ENCODE results near the gene WSCD1.

The WSCD1 gene

GRCh38 chr17:6092903-6093468, 22.8 kb downstream of the WSCD1 start:
- no peak for DNase-seq (ENCODE audit: low spot score)
- TF ChIP-seq CTCF (IDR thresholded peaks at IDR 0.05; ENCODE audit: extremely low read depth, missing control alignments) = no peak

GRCh38 chr17:6094453-6094852, 24.3 kb downstream of the WSCD1 start:
- no peak for DNase-seq (ENCODE audit: low spot score)
- no peak for TF ChIP-seq CTCF (IDR thresholded peaks at IDR 0.05; ENCODE audit: extremely low read depth, missing control alignments)

DNA sequence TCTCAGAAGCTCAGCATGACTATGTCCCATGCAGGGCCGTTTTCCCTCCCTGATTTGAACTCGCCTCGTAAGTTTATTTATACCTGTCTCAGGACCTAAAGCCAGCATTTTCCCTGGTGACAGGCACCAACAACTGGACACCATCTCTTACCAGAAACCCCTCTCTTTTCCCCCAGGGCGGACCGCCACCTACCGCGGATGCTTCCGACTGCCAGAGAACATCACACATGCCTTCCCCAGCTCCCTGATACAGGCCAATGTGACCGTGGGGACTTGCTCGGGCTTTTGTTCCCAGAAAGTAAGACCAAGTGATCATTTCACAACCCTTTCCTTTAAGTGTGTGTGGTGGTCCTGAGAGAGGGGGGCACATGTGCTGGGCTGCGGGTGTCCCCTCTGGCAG, 24.7 kb downstream of the WSCD1 start:
- TF ChIP-seq CTCF (IDR thresholded peaks at IDR 0.05; ENCODE audit: extremely low read depth, missing control alignments) = no peak
- DNase-seq (ENCODE audit: low spot score) = no peak

GRCh38 chr17:6095501-6095900, 25.3 kb downstream of the WSCD1 start:
- no peak for DNase-seq (ENCODE audit: low spot score)
- no peak for TF ChIP-seq CTCF (IDR thresholded peaks at IDR 0.05; ENCODE audit: extremely low read depth, missing control alignments)

DNA sequence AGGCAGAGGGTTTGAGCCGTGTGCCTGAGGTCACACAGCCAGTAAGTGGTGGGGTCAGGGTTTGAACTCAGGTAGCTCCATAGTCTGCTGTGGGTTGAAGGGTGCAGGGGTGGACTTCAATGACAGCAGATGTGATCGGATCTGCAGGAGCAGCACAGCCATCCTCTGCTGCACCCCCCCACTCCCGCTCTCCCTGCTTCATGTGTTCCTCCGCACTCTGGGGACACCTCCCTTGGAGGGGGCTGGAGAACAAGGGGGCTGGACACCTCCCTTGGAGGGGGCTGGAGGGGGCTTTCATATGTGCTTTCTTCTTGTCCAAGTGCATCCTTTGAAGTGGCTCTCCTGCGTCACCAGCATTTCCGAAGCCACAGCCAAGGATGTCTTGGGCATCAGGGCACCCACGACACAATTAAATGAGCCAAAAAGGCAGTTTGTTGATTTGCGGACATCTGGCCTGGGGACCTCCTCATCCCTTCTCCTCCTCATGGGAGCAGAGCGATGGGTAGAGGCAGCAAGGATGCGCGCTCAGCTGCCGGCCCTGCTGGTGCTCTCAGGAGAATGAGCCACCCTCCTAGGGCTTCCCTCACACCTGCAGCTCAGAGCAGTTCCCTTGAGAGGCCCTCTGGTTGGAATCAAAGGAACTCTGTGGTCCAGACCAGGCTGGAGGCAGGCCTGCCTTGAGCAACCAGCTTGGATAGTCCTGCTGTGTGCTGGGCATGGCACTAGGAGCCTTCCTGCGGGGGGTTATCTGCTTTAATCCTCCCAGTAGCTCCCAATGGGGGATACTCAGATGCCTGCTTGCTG, 26.2 kb downstream of the WSCD1 start:
- TF ChIP-seq CTCF (IDR thresholded peaks at IDR 0.05; ENCODE audit: extremely low read depth, missing control alignments) = no peak
- DNase-seq (ENCODE audit: low spot score) = no peak

GRCh38 chr17:6097005-6097279, 26.8 kb downstream of the WSCD1 start:
- TF ChIP-seq CTCF (IDR thresholded peaks at IDR 0.05; ENCODE audit: extremely low read depth, missing control alignments) = no peak
- DNase-seq (ENCODE audit: low spot score) = no peak

GRCh38 chr17:6098050-6098822, 28.1 kb downstream of the WSCD1 start:
- no peak for TF ChIP-seq CTCF (IDR thresholded peaks at IDR 0.05; ENCODE audit: extremely low read depth, missing control alignments)
- no peak for DNase-seq (ENCODE audit: low spot score)
